ENCODE data around the gene SNTG2.

DNA sequence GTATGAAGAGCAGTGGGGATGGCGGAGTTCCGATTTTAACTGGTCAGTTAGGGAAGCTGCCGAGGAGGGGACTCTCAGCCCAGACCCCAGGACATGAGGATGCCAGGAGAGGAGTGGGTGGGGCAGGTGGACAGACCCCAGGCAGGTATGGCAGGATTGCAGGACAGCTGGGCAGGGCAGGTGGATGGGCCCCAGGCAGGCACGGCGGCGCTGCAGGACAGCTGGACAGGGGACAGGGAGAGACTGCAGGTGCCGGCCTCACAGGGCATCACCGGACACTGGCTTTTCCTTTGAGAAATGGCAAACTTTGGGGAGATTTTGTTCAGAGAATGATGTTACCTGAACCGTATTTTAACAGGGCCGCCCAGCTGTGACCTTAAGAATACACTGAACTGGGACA is 127.7 kb downstream of the SNTG2 start:
- TF ChIP-seq, protein P1, sequence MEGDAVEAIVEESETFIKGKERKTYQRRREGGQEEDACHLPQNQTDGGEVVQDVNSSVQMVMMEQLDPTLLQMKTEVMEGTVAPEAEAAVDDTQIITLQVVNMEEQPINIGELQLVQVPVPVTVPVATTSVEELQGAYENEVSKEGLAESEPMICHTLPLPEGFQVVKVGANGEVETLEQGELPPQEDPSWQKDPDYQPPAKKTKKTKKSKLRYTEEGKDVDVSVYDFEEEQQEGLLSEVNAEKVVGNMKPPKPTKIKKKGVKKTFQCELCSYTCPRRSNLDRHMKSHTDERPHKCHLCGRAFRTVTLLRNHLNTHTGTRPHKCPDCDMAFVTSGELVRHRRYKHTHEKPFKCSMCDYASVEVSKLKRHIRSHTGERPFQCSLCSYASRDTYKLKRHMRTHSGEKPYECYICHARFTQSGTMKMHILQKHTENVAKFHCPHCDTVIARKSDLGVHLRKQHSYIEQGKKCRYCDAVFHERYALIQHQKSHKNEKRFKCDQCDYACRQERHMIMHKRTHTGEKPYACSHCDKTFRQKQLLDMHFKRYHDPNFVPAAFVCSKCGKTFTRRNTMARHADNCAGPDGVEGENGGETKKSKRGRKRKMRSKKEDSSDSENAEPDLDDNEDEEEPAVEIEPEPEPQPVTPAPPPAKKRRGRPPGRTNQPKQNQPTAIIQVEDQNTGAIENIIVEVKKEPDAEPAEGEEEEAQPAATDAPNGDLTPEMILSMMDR (conservative IDR thresholded peaks at IDR 0.05; ENCODE audit: low read length) = no peak
- no peak for TF ChIP-seq EZH2phosphoT487 (IDR thresholded peaks at IDR 0.05; ENCODE audit: borderline replicate concordance)
